Liver (tissue), 3 donors: Measurements from ENCODE around the gene ID3.

Experiments used
- FOXA1 ChIP-seq: IDR thresholded peaks from 2 replicates; pipeline ENCODE4 v1.6.1; 2016; ENCODE audit warnings: antibody characterized with exemption
- TAF1 ChIP-seq: conservative IDR thresholded peaks from 2 replicates; pipeline ENCODE4 v1.6.1; 2016; ENCODE audit warnings: antibody characterized with exemption, mild to moderate bottlenecking
- TF ChIP-seq, protein P1 (sequence below): fragments of 150-350 bp; IDR thresholded peaks from 2 replicates; pipeline ENCODE4 v1.5.1; 2017; ENCODE audit warnings: improper control_type of control experiment, low read depth, low read length; ENCODE audit not compliant: missing input control
- TF ChIP-seq, protein P2 (sequence below): IDR thresholded peaks from 2 replicates; pipeline ENCODE4 v1.6.1; 2016; ENCODE audit warnings: antibody characterized with exemption, mild to moderate bottlenecking
- TF ChIP-seq, protein P3 (sequence below): IDR thresholded peaks from 2 replicates; pipeline ENCODE4 v1.6.1; 2016; ENCODE audit warnings: antibody characterized with exemption
- donor health status: healthy.
- donor health status: healthy.

DNA sequence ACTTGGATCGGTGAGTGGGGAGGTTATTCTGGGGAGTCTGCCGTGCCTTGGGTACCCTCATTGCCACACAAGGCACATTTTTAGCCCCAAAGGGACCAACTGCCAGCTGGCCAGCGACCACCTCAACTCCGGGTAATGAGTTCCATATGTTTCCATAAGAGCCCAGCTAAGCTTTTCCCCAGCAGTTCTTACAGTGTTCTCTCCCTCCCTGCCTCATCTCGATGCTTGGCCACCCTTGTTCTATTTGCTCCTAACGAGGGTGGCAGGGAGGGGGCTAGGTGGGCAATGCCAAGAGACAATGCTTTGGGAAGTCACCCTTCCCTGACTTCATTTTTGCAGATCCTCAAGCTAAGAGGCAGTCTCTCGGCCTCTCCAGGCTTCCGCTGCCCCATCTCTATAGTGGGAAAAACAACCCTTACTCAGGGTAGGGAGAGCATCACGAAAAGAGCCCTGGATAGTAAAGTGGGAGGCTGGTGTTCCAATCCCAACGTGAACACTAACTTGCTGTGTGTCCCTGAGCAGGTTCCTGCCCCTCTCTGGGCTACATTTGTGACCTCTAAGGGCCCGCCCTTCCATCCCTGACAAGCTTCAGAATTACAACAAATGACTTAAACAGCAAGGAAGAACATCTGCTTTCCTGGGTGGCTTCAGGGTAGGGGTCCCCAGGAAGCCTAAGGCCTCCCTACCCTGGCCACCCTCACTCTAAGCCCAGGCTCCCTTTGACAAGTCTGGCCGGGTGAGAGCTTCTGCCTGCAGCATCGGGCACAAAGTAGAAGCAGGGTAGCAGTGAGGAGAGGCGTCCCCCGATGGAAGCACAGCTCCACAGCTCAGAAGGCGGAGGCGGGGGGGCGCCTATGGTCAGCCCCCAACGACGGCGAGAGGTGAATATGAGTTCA is 5.8 kb downstream of the ID3 start:
- TF ChIP-seq, protein P1, sequence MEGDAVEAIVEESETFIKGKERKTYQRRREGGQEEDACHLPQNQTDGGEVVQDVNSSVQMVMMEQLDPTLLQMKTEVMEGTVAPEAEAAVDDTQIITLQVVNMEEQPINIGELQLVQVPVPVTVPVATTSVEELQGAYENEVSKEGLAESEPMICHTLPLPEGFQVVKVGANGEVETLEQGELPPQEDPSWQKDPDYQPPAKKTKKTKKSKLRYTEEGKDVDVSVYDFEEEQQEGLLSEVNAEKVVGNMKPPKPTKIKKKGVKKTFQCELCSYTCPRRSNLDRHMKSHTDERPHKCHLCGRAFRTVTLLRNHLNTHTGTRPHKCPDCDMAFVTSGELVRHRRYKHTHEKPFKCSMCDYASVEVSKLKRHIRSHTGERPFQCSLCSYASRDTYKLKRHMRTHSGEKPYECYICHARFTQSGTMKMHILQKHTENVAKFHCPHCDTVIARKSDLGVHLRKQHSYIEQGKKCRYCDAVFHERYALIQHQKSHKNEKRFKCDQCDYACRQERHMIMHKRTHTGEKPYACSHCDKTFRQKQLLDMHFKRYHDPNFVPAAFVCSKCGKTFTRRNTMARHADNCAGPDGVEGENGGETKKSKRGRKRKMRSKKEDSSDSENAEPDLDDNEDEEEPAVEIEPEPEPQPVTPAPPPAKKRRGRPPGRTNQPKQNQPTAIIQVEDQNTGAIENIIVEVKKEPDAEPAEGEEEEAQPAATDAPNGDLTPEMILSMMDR, result no peak
- no peak for TF ChIP-seq TAF1
- TF ChIP-seq FOXA1, result no peak
- TF ChIP-seq, protein P2, sequence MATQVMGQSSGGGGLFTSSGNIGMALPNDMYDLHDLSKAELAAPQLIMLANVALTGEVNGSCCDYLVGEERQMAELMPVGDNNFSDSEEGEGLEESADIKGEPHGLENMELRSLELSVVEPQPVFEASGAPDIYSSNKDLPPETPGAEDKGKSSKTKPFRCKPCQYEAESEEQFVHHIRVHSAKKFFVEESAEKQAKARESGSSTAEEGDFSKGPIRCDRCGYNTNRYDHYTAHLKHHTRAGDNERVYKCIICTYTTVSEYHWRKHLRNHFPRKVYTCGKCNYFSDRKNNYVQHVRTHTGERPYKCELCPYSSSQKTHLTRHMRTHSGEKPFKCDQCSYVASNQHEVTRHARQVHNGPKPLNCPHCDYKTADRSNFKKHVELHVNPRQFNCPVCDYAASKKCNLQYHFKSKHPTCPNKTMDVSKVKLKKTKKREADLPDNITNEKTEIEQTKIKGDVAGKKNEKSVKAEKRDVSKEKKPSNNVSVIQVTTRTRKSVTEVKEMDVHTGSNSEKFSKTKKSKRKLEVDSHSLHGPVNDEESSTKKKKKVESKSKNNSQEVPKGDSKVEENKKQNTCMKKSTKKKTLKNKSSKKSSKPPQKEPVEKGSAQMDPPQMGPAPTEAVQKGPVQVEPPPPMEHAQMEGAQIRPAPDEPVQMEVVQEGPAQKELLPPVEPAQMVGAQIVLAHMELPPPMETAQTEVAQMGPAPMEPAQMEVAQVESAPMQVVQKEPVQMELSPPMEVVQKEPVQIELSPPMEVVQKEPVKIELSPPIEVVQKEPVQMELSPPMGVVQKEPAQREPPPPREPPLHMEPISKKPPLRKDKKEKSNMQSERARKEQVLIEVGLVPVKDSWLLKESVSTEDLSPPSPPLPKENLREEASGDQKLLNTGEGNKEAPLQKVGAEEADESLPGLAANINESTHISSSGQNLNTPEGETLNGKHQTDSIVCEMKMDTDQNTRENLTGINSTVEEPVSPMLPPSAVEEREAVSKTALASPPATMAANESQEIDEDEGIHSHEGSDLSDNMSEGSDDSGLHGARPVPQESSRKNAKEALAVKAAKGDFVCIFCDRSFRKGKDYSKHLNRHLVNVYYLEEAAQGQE, result no peak
- TF ChIP-seq, protein P3, sequence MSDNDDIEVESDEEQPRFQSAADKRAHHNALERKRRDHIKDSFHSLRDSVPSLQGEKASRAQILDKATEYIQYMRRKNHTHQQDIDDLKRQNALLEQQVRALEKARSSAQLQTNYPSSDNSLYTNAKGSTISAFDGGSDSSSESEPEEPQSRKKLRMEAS, result no peak
